Ascending aorta (tissue), 2 donors: ENCODE measurements around the gene DDX3X. TPM values are rescaled to one million over a fixed set of nuclear protein-coding genes. Genes with fewer than 3 reads are reported as not detected.

Source experiments
- DNase-seq, 2 donors: peaks; one replicate each; pipeline ENCODE4 v3.0.0-alpha.2; 2019; ENCODE audit warnings: low spot score in 2 of 2
- H3K27ac ChIP-seq, 2 donors: fragments of 200-600 bp; sonication (generic); one replicate each; pipeline ENCODE4 v1.5.1; 2016 to 2017; ENCODE audit warnings: mild to moderate bottlenecking in 1 of 2
- H3K27me3 ChIP-seq: fragments of 200-600 bp; sonication (generic); one replicate; pipeline ENCODE4 v1.5.1; 2017
- H3K36me3 ChIP-seq, 2 donors: fragments of 200-600 bp; sonication (generic); one replicate each; pipeline ENCODE4 v1.5.1; 2016
- H3K4me1 ChIP-seq, 2 donors: fragments of 200-600 bp; sonication (generic); one replicate each; pipeline ENCODE4 v1.5.1; 2016 to 2017; ENCODE audit warnings: mild to moderate bottlenecking in 1 of 2
- H3K4me3 ChIP-seq, 2 donors: fragments of 200-600 bp; sonication (generic); one replicate each; pipeline ENCODE4 v1.5.1; 2016 to 2017; ENCODE audit warnings: mild to moderate bottlenecking in 1 of 2
- H3K9me3 ChIP-seq, 2 donors: fragments of 200-600 bp; sonication (generic); one replicate each; pipeline ENCODE4 v1.5.1; 2016
- CTCF ChIP-seq, 3 experiments: fragments of 200-600 bp in 2 of 3; fragments of 450-650 bp in 1 of 3; sonication (generic) in 2 of 3; IDR thresholded peaks; one replicate each; pipeline ENCODE4 v1.5.1; 2016 to 2019; ENCODE audit warnings: antibody characterized with exemption in 3 of 3, mild to moderate bottlenecking in 1 of 3, moderate library complexity in 1 of 3
- intact Hi-C: fragments of 100-400 bp; cut with DNase I; formaldehyde crosslinking; loops from one replicate; pipeline ENCODE4 v1.15.1; 2023
- total RNA-seq: library from RNA; depleted of rRNA; stranded (reverse); fragments of >200 nt; gene quantifications from one replicate; pipeline ENCODE4 v1.1.0, GENCODE V29; 2016

Gene DDX3X
- total RNA-seq, 1 donor from 2014 or later, result 89.3 TPM

GRCh38 chrX:41317477-41318208 is 16.3 kb upstream of the DDX3X start:
- no peaks in the 10 kb centered on the region for H3K27me3 ChIP-seq
- no peak for DNase-seq
- no peaks in the 10 kb centered on the region for H3K9me3 ChIP-seq
- H3K4me1 ChIP-seq, result no peaks in the 10 kb centered on the region
- TF ChIP-seq CTCF (IDR thresholded peaks at IDR 0.05), result no peak
- no peak overlapping the region for H3K4me3 ChIP-seq
- H3K27ac ChIP-seq, result no peak overlapping the region
- no peaks in the 10 kb centered on the region for H3K36me3 ChIP-seq
- intact Hi-C loops, result no loop called here

- no peak for TF ChIP-seq CTCF (IDR thresholded peaks at IDR 0.05)
- DNase-seq, result no peak
- Histone ChIP-seq H3K4me3 (no peak overlapping the region), H3K27ac (no peak overlapping the region), H3K36me3 (no peaks in the 10 kb centered on the region), H3K9me3 (no peaks in the 10 kb centered on the region), H3K27me3 (no peaks in the 10 kb centered on the region), H3K4me1 (no peaks in the 10 kb centered on the region)
- intact Hi-C loops, result no loop called here
These were observed 13.6 kb upstream of the DDX3X start for GRCh38 chrX:41320393-41320792.

GRCh38 chrX:41322821-41323603 is 10.9 kb upstream of the DDX3X start:
- intact Hi-C loops, result no loop called here
- no peaks in the 10 kb centered on the region for H3K27me3 ChIP-seq
- no peaks in the 10 kb centered on the region for H3K36me3 ChIP-seq
- H3K4me1 ChIP-seq, result no peaks in the 10 kb centered on the region
- TF ChIP-seq CTCF (IDR thresholded peaks at IDR 0.05), result no peak
- DNase-seq, result no peak
- H3K27ac ChIP-seq, result no peak overlapping the region
- no peak overlapping the region for H3K4me3 ChIP-seq
- H3K9me3 ChIP-seq, result no peaks in the 10 kb centered on the region

GRCh38 chrX:41326431-41326830 is 7.5 kb upstream of the DDX3X start:
- Histone ChIP-seq H3K27ac (no peak overlapping the region), H3K27me3 (no peaks in the 10 kb centered on the region), H3K9me3 (no peaks in the 10 kb centered on the region), H3K36me3 (no peaks in the 10 kb centered on the region), H3K4me3 (no peak overlapping the region), H3K4me1 (no peaks in the 10 kb centered on the region)
- TF ChIP-seq CTCF (IDR thresholded peaks at IDR 0.05), result no peak
- intact Hi-C loops, result no loop called here
- DNase-seq, result no peak

- no peaks in the 10 kb centered on the region for H3K27me3 ChIP-seq
- intact Hi-C loops, result no loop called here
- no peak overlapping the region for H3K27ac ChIP-seq
- no peaks in the 10 kb centered on the region for H3K36me3 ChIP-seq
- no peak for TF ChIP-seq CTCF (IDR thresholded peaks at IDR 0.05)
- DNase-seq, result no peak
- H3K4me3 ChIP-seq, result no peak overlapping the region
- no peaks in the 10 kb centered on the region for H3K9me3 ChIP-seq
- no peaks in the 10 kb centered on the region for H3K4me1 ChIP-seq
These were observed 6.6 kb upstream of the DDX3X start for GRCh38 chrX:41327341-41327740.
